GM12874 (cell line): ENCODE measurements around the gene MACROD1.

Experiments
- CTCF ChIP-seq: IDR thresholded peaks from 2 replicates; pipeline ENCODE4 v1.5.1; 2011; ENCODE audit warnings: low read depth, mild to moderate bottlenecking, control low read depth, low read length, moderate library complexity; ENCODE audit not compliant: insufficient read depth

Gene MACROD1

GRCh38 chr11:64123679-64124078 lies 42.2 kb downstream of the MACROD1 start:
- no peak for TF ChIP-seq CTCF

- TF ChIP-seq CTCF, result no peak
Observed at GRCh38 chr11:64122411-64123410, 43.2 kb downstream of the MACROD1 start.

GRCh38 chr11:64121663-64122410 lies 44.1 kb downstream of the MACROD1 start:
- no peak for TF ChIP-seq CTCF

GRCh38 chr11:64120951-64121569 lies 44.9 kb downstream of the MACROD1 start:
- no peak for TF ChIP-seq CTCF

- TF ChIP-seq CTCF, result no peak
Observed at GRCh38 chr11:64119700-64120099, 46.2 kb downstream of the MACROD1 start.

GRCh38 chr11:64118876-64119665 lies 46.8 kb downstream of the MACROD1 start:
- TF ChIP-seq CTCF, result no peak
